ENCODE data around the gene PLCB4. TPM values are rescaled to one million over a fixed set of nuclear protein-coding genes. Genes with fewer than 3 reads are reported as not detected.
A peak's percentile ranks its signal among the peaks of the same experiment; 100 is the strongest.

The PLCB4 gene
- total RNA-seq, 1 experiment from 2014 or later: 0.91 TPM

GRCh38 chr20:9408422-9409300 lies 339.8 kb downstream of the PLCB4 start:
- Mint-ChIP-seq H3K4me1 (ENCODE audit: insufficient read depth, unreplicated experiment) (no peaks in the 10 kb centered on the region), H3K9me3 (ENCODE audit: unreplicated experiment) (no peaks in the 10 kb centered on the region), H3K4me3 (ENCODE audit: unreplicated experiment) (no peak overlapping the region), H3K27me3 (ENCODE audit: insufficient read depth, unreplicated experiment) (no peaks in the 10 kb centered on the region), H3K27ac (ENCODE audit: low read depth, unreplicated experiment) (no peak overlapping the region), H3K36me3 (ENCODE audit: insufficient read depth, unreplicated experiment) (no peaks in the 10 kb centered on the region)
- POLR2A ChIA-PET: interaction anchor here (0.6 to 2.7 kb wide), 8 partner anchors 10 to 1302 kb away, joined by 3 to 22 read pairs (median 3); no protein-coding TSS in a partner anchor
- DNase-seq (ENCODE audit: unreplicated experiment): peak; percentile 15
- no TSS peak for BruUV-seq (replicated peaks)
- intact Hi-C loops (cut with micrococcal nuclease): loop anchor here (1.0 to 10.0 kb wide), 3 partner anchors 202 to 566 kb away; no protein-coding TSS in a partner anchor
- TF ChIP-seq, protein P1, sequence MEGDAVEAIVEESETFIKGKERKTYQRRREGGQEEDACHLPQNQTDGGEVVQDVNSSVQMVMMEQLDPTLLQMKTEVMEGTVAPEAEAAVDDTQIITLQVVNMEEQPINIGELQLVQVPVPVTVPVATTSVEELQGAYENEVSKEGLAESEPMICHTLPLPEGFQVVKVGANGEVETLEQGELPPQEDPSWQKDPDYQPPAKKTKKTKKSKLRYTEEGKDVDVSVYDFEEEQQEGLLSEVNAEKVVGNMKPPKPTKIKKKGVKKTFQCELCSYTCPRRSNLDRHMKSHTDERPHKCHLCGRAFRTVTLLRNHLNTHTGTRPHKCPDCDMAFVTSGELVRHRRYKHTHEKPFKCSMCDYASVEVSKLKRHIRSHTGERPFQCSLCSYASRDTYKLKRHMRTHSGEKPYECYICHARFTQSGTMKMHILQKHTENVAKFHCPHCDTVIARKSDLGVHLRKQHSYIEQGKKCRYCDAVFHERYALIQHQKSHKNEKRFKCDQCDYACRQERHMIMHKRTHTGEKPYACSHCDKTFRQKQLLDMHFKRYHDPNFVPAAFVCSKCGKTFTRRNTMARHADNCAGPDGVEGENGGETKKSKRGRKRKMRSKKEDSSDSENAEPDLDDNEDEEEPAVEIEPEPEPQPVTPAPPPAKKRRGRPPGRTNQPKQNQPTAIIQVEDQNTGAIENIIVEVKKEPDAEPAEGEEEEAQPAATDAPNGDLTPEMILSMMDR (IDR thresholded peaks at IDR 0.05; ENCODE audit: unreplicated experiment): no peak
- CTCF ChIA-PET: interaction anchor here (0.6 to 16.8 kb wide), 117 partner anchors 11 to 1983 kb away, joined by 3 to 748 read pairs (median 4); no protein-coding TSS in a partner anchor

DNA sequence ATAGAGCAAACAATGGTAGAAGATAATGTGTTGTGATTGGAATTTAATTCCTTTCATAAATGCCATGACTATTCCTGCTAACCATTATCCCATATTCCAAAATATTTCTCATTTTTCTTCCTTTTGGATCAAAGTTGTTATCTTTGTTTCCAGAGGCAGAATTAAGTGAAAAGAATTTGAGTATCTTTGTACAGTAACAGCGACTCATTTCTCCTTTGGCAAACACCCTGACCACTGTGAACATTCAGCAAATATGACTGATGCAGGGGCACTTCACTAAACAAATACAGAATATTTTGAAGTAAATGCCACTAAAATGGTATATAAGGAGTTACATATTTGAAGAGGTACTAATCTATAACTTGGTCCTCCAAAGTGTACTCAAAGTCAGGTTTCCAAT lies 340.5 kb downstream of the PLCB4 start:
- TF ChIP-seq, protein P1 (IDR thresholded peaks at IDR 0.05; ENCODE audit: unreplicated experiment): no peak
- Mint-ChIP-seq H3K27me3 (ENCODE audit: insufficient read depth, unreplicated experiment) (no peaks in the 10 kb centered on the region), H3K27ac (ENCODE audit: low read depth, unreplicated experiment) (no peak overlapping the region), H3K36me3 (ENCODE audit: insufficient read depth, unreplicated experiment) (no peaks in the 10 kb centered on the region), H3K4me3 (ENCODE audit: unreplicated experiment) (no peak overlapping the region), H3K9me3 (ENCODE audit: unreplicated experiment) (no peaks in the 10 kb centered on the region), H3K4me1 (ENCODE audit: insufficient read depth, unreplicated experiment) (no peaks in the 10 kb centered on the region)
- CTCF ChIA-PET: interaction anchor here (0.6 to 16.8 kb wide), 24 partner anchors 10 to 1982 kb away, joined by 3 to 748 read pairs (median 6); no protein-coding TSS in a partner anchor
- peak; percentile 4 for DNase-seq (ENCODE audit: unreplicated experiment)
- intact Hi-C loops (cut with micrococcal nuclease): loop anchor here (10.0 kb wide), 2 partner anchors 505 to 565 kb away; no protein-coding TSS in a partner anchor
- POLR2A ChIA-PET: interaction anchor here (0.7 to 2.7 kb wide), 4 partner anchors 195 to 1301 kb away, joined by 3 to 22 read pairs (median 6); no protein-coding TSS in a partner anchor
- no TSS peak for BruUV-seq (replicated peaks)

DNA sequence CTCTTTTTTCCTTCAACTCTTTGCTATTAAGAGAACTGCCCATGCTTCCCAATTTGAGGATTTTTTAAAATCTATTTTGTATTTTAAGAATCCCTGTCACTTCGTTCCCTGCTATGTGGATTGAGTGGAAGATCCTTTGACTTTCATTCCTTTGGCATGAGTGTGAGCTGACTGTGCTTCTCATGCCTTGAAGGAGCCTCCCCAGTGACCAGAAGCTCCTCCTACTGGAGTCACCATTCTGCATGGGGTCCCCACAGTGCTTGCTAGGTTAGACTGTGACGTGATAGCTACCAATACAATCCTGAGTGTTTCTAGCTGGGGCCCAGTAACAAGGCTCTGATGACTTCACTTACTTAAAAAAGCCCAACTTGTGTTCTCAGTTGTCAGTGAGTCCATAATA lies 341.1 kb downstream of the PLCB4 start:
- DNase-seq (ENCODE audit: unreplicated experiment): no peak
- POLR2A ChIA-PET: interaction anchor here (1.2 kb wide), 1 partner anchor 194 kb away, joined by 4 read pairs; no protein-coding TSS in a partner anchor
- no peak overlapping the region for H3K4me3 Mint-ChIP-seq (ENCODE audit: unreplicated experiment)

More for the DNA sequence above, 341.1 kb downstream of the PLCB4 start:
- H3K4me1 Mint-ChIP-seq (ENCODE audit: insufficient read depth, unreplicated experiment): no peaks in the 10 kb centered on the region
- H3K27me3 Mint-ChIP-seq (ENCODE audit: insufficient read depth, unreplicated experiment): no peaks in the 10 kb centered on the region
- intact Hi-C loops (cut with micrococcal nuclease): loop anchor here (10.0 kb wide), 2 partner anchors 505 to 565 kb away; no protein-coding TSS in a partner anchor
- no TSS peak for BruUV-seq (replicated peaks)
- CTCF ChIA-PET: interaction anchor here (0.6 to 16.8 kb wide), 9 partner anchors 9 to 605 kb away, joined by 3 to 748 read pairs (median 13); no protein-coding TSS in a partner anchor
- no peak overlapping the region for H3K27ac Mint-ChIP-seq (ENCODE audit: low read depth, unreplicated experiment)
- no peaks in the 10 kb centered on the region for H3K36me3 Mint-ChIP-seq (ENCODE audit: insufficient read depth, unreplicated experiment)
- H3K9me3 Mint-ChIP-seq (ENCODE audit: unreplicated experiment): no peaks in the 10 kb centered on the region
- TF ChIP-seq, protein P1 (IDR thresholded peaks at IDR 0.05; ENCODE audit: unreplicated experiment): no peak

Data from MCF 10A (cell line).